GM19438 (cell line): ENCODE data around the gene FAM131B.

Experiments used
- ATAC-seq: cut with Tn5 transposase; IDR thresholded peaks from one replicate; pipeline ENCODE4 v1.9.1; 2021; ENCODE audit warnings: low read depth; ENCODE audit not compliant: unreplicated experiment

The FAM131B gene

DNA sequence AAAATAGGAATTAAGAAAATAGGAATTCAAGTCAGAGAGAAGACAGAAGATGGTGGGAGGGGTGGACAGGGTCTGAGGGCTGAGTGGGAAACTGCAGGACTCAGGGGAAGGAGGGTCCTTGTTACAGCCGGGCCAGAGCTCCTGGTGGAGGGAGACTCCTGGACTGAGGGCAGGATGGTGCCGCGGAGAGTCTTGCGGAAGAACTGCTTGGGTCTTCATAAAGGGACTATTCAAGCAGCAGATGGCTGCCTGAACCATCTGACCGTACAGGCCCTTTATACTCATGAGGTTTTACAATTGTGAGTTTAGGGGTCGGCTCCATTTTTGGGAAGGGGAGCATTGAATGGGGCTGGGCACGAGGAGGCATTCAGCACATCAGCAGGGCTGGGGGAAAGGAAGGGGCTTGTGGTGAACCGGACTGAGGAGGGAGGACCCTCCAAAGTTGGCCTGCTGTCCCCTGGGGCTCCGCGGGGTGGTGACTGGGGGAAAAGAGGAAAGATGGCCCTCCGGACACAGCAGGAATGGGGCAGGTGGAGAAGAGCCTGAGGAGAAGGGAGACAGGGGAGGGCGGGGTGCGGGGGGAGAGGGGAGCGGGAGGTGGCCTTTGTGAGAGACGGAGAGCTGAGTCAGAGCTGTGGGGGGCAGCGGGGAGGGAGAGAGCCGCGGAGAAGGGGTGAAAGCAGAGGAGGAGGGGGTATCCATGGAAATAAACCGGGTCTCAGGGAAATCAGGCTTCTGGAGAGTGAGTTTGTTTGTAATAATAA, 1.5 kb downstream of the FAM131B start:
- ATAC-seq: no peak

DNA sequence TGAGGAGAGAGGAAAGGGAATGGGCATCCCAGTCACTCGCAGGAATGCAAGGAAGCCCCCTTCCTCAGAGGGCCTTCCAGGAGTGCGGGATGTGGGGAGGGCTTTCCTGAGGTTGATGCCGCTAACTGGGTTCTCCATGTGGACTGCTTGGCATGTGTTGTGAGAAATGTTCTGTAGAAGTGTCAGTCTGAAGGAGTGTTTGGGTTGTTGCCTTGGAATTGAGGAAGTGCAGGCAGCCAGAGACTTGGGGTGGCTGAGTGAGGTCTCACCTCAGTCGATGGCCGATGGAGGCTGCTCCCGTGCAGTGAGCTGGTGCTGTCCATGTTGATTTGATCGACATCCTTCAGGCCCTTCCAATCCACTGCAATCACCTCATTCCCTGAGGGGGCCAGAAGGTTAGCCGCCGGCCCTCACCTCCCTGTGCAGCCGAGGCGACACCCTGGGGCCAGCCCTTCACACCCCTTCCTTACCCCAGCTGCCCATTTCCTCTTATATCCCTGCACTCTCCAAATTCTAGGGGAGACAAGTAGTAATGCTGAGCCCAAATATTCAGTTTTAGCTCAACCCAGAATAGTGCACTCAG, 2.7 kb downstream of the FAM131B start:
- no peak for ATAC-seq

DNA sequence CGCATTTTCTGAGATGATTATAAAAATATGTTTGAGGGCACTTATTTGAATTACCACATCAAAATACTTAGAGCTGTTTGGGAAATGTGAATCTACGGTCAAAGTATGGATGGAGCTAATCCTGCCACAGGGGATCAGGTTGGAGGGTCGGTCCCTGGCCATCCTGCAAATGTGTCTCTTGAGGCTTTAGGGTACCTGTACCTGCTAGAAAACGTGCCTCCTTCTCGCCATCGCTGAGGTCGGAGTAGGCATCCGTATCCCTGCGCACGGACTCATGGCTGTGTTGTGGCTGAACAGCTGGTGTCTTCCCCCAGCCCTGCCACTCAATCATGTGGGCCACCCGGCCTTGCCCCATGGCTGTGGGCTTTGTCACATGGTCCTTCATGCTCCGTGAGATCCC, 3.9 kb downstream of the FAM131B start:
- no peak for ATAC-seq

DNA sequence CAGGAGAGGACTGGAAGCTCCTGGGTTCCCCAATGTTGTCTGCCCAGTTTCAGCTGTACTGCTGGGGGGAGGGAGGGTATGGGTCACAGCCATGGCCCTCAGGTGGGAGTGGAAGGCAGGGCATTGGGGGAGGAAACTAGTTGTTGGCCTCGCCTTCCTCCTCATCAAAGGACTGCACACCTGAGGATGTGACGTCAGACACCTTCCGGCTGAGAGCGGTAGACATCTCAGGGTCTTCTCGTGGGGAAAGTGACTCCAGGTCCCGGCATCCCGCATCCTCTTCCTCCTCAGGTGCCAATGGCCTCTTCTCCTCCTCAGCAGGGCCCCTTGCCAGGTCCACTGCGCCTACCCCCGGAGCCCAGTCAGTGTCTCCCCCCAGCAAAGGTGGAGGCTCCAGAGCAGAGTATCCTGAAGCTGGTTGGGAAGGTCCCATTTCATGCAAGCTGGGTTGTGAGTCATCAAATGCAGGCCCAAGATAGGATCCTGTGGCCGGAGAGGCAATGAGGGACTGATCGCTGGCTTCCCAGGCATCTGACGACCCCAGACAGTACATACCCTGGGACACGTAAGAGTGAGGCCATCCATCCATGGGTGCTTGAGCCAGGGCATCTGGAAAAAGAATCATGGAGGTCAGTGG, 6.0 kb downstream of the FAM131B start:
- no peak for ATAC-seq

DNA sequence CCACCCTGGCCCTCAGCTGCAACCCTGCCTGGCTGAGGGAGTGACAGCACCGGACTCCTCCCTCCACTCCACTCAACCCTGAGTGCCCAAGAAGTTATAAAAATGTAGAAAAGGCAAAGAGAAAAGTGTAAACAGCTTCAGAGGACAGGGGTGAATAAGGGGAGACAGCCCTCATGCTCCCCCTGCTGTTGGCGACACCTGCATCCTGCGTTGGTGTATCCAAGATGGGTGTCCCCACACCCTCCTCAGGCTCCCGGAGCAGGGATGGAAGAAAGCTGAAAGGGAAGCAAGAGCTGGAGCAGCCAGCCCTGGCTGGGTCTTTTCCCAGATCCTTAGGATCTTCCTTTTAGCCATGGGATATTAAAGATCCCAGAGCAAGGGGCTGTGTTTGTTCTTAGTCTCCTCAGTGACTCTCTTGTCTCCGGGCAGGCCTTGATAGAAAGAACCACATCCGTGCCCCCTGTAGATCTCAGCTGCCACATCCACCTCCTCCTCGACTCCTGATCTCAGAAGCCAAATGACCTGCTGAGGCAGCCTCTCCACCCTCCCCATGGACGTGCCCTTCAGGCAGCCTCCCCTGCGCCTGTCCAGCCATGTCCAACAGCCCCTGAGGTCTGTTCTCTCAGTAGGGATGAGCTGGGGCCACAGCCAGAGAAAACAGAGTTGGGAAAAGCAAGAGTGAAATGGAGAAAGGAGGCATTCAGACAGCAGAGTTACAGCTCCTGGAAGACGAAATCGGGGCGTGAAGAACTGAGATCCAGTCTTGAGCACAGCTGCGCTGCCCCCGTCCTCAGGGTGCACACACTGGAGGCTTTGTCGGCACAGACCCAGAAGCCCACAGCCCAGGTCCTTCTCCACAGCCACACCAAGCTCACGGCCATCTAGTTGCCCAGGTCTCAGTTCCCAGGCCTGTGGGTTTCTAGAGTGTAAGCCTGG, 6.8 kb downstream of the FAM131B start:
- ATAC-seq: no peak

DNA sequence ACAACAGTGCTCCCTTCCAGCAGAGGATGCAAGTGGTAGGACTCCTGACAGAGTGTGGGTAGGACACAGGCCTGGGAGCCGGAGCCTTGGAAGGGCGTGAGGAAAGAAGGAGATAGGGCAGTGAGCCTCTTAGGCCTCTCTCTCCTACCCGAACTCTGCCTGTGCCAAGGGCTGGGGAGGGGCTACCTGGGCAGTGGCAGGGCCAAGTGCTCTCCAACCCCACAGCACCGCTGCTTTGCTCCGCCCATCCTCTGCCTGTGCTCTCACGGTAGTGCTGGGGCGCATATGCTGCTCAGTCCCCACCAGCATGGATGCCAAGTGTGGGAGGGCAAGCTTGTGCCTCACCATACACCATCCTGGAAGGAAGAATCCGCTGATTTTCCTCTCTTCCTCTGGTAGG, 7.5 kb downstream of the FAM131B start:
- no peak for ATAC-seq

DNA sequence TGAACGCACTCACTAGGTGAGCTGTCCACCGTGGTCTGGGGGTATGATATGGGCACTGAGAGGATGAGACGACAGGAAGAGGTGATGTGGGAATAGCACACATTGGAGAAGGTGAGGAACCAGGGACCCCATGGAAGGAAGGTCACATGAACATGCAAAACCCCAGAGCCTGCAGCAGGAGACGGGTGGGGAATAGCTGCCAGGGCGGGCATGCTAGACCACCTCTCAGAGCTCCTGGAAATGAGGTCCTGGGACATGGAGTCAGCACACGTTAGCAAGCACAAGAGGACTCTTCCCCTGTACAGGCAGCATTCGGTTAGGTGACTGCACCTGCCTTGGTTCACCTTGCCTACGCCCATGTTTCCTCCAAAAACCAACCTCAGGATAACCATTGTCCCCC, 8.1 kb downstream of the FAM131B start:
- no peak for ATAC-seq

DNA sequence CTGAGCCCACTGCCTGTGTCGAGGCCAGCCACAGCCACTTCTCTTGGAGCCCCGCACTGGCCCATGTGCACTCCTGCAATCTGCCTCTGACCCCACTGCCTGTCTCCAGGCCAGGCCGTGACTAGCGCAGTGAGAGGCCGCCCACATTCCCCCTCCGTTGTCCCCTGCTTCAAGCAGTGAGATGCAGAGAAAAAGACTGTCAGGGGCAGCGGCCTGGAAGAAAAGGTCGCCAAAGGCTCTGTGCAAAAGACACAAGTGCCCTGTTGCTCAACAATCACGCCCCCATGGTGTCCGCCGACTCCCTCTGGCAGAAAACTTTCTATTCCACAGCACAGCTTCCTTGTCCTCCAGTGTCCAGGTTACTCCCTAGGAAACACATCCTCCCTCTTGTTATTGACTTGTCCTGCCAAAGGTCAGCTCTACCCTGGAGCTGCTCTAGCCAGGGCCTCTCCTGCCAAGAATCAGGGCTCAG, 9.9 kb downstream of the FAM131B start:
- no peak for ATAC-seq

DNA sequence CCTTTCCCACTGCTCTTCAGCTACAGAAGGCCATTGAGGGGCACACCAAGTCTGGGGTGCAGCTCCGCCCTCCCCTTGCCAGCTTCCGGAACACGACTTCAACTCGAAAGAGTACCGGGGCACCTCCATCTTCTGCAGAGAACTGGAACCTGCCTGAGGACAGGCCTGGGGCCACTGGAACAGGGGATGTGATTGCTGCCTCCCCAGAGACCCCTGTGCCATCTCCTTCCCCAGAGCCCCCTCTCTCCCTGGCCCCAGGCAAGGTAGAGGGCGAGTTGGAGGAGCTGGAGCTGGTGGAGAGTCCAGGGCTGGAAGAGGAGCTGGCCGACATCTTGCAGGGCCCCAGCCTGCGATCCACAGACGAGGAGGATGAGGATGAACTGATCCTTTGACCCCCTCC, 10.9 kb downstream of the FAM131B start:
- no peak for ATAC-seq

DNA sequence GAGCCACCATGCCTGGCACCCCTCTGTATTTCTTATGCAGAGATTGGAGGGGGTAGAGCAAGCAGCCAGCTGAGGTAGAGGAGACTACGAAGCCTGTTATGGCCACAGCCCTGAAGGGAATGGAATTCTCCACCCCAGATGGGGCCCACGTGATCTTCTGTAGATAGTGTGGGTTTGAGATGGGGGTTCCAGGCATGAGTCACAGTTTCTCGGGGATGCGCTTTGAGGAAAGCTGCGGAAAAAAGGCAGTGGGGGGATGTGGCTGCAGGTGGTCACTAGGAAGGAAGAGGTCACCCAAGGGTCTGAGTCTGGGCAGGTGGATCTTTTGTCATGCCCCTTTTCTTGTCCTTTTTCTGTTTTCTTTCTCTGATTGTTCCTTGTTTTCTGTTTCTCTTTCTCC, 11.5 kb downstream of the FAM131B start:
- no peak for ATAC-seq

DNA sequence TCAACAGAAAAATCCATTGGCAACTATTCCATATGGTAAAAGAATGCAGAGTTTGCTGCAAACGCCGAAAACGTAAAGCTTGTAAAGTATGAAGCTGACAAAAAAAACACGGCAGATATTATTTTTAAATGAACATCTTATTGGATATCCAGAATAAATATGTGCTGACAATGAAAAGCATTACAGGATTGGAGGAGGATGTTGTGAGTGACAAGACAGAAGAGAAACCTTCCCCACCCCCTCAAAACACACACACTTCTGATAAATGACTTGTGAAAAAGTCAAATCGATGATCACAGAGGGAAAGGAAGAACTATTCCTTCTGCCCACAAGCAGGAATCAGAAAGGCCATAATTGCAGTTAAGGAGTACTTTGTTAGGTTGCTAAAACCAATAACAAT, 14.6 kb downstream of the FAM131B start:
- ATAC-seq: no peak

DNA sequence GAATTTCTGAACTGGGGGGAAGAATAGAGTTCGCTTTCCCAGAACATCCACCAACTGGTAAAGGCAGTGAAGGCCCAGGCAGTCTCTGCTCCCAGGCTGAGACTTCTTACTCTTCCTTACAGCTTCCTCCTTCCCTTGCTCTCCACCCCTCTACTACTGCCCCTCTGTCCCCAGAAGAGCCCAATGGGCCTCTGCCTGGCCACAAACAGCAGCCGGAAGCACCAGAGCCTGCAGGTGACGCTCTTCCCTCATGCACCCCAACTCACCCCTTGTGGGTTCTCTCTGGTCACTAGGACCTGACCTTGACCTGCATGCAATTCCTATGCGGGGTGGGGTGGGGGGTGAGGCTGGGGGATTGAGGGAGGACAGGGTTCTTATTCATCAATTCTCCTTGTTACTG, 16.5 kb downstream of the FAM131B start:
- ATAC-seq: no peak

DNA sequence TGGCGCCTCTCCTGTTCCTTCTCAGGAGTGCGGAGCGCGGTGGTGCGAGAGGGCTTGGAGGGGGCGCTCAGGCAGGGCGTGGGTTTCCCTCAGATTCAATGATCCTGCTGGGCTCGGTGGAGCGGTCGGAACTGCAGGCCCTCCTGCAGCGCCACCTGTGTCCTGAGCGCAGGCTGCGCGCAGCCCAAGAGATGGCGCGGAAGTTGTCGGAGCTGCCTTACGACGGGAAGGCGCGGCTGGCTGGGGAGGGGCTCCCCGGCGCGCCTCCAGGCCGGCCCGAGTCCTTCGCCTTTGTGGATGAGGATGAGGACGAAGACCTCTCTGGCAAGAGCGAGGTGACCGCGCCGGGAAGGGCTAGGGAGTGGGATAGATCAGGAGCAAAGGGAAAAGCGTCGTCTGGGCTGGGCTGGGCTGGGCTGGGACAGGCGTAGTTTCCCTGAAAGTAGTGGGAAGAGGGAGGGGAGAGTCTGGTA, 17.0 kb downstream of the FAM131B start:
- peak; percentile 93 for ATAC-seq

DNA sequence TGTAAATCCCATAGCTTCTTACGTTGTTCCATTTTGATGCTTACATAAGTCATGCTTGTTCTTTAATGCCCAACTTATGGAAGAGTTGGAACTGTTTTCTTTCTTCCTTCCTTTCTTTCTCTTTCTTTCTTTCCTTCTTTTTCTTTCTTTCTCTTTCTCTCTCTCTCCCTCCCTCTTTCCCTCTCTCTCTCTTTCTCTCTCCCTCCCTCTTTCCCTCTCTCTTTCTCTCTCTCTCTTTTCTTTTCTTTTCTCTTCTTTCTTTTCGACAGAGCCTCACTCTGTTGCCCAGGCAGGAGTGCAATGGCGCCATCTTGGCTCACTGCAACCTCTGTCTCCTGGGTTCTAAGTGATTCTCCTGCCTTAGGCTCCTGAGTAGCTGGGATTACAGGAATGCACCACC, 18.9 kb downstream of the FAM131B start:
- ATAC-seq: no peak

DNA sequence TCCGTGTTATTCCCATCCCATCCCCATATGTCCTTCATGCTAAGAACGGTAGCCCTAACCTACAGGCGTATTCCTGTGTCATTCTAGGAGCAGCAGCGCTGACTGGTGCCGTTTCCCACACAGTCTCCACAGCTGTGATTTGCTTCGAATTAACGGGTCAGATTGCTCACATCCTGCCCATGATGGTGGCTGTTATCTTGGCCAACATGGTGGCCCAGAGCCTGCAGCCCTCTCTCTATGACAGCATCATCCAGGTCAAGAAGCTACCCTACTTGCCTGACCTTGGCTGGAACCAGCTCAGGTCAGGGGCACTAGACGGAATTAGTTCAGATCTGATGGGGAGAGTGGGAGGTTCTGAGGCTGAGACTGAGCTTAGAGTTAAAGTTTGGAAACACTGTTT, 20.7 kb downstream of the FAM131B start:
- no peak for ATAC-seq

DNA sequence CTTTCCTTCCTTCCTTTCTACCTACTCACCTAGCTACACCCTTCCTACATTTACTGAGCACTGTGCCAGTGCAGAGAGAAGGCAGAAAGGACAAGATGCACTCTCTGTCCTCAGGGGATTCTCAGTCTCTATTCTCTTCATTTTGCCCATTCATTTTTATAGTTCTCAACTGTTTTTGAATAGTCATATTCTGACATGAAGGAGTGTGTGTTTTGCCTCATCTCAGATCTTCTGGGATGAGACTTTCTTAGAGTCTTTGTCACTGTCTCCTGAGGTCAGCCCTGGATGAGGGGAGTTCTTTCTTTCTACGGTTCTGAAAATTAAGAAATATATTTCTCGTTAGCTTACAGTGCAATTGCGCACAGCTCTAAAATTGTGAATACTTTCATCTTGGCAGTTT, 25.3 kb downstream of the FAM131B start:
- ATAC-seq: no peak

DNA sequence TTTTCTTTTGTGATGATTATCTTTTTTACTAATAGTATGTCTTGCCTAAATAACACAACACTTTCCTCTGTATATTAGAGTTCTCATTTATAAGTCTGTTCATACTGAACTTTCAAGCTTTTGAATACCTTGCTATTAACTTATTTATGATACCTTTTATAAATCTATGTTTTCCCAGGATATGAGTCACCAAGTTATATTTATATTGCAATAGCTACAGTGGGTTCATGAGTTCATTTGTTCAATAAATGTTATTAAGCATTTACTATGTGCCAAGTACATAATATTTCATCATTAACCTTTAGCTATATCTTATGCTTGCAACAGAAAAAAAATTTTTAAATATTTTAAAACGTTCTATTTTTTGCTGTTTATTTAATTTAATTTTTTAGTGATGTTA, 28.3 kb downstream of the FAM131B start:
- ATAC-seq: no peak

DNA sequence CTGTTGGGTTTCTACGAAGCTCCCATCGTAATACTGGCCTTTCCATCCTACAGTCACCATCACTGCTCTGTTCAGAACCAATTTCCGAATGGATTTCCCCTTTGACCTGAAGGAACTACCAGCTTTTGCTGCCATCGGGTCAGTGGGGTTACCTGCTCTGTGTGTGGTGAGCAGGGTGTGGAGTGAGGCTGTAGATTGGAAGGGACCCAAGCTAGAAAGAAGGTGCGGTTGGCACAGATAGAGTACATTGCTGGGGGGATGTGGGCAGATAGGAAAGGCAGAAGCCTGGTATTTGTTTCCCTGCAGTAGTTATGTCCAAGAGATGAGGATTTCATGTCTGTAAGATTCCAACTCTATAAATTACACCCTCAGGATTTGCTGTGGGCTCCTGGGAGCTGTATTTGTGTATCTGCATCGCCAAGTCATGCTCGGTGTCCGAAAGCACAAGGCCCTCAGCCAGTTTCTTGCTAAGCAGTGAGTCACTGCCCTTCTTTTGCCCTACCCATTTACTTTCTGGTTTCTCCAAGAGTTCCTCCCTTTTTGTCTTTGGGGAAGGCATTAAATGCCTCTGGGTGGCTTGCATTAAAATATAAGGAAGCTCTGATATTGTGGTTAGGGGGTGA, 31.2 kb downstream of the FAM131B start:
- ATAC-seq: no peak

DNA sequence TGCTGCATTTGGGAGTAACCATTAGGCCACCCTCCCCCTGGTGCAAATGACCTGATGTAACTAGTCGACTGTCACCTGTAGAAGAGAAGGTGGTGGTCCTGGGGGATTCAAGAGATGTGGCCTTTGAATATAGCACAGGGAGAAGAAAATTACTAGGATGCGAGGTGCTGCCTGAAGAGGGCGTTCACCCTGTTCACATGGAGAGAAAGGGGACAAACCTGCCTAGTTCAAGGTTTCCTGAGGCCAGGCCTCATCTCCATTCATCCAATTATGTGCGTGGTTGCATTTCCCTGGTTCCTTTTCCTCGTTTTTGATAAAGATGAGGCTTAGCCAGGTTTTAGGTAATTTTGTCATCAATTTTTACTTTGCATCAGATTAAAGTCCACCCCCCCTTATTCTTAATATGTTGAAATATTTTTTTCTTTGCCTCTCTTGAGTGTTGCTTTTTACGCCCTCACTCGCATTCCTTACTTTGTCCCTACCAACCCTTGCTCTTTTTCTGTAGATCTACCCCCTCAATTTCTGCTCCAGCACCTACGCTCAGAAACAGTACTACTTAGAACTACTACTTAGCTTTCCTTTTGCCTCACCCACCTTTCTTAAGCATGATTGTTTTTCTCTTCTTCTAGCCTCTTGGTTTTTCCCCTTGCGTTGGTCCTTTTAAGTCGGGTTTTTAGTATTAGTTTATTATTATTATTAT, 32.9 kb downstream of the FAM131B start:
- no peak for ATAC-seq

DNA sequence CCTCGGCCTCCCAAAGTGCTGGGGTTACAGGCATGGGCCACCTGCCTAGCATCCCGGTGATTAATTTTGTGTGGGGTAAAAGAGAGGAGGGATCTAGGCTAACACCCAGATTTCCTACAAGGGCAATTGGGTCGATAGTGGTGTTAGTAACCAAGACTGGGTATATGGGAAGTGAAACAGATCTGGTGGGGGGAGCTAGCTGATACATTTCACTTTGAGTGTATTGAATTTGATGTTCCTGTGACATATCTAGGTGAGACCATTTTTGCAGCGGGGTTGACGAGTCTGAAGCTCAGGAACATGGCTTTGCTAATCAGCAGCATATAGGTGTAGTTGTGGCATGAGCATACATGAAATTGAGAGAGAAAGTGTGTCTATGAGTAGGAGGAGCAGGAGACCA, 34.6 kb downstream of the FAM131B start:
- ATAC-seq: peak; percentile 59
